ENCODE results near the gene GNG4.

GNG4 gene

GRCh38 chr1:235504494-235505222 is 144.9 kb downstream of the GNG4 start:
- H3K27me3 ChIP-seq (ENCODE audit: control insufficient read depth, insufficient read depth, low read length) = no peaks in the 10 kb centered on the region
- peaks cover 2% of the 10 kb centered on the region for H3K4me1 ChIP-seq (ENCODE audit: control insufficient read depth, insufficient read depth, low read length)
- no peaks in the 10 kb centered on the region for H3K36me3 ChIP-seq (ENCODE audit: control insufficient read depth, insufficient read depth, low read length)
- H3K9ac ChIP-seq (ENCODE audit: low read depth, low read length) = peak overlapping the region; percentile 70
- peak overlapping the region; percentile 87 for H3K4me3 ChIP-seq (ENCODE audit: low read depth, low read length)
- no peaks in the 10 kb centered on the region for H3K9me3 ChIP-seq (ENCODE audit: control insufficient read depth, insufficient read depth, low read length)

- Histone ChIP-seq H3K9me3 (ENCODE audit: control insufficient read depth, insufficient read depth, low read length) (no peaks in the 10 kb centered on the region), H3K9ac (ENCODE audit: low read depth, low read length) (peak within 1 kb of the TSS; percentile 70), H3K4me1 (ENCODE audit: control insufficient read depth, insufficient read depth, low read length) (peaks cover 2% of the 10 kb centered on the region), H3K4me3 (ENCODE audit: low read depth, low read length) (peak within 1 kb of the TSS; percentile 87), H3K27me3 (ENCODE audit: control insufficient read depth, insufficient read depth, low read length) (no peaks in the 10 kb centered on the region), H3K36me3 (ENCODE audit: control insufficient read depth, insufficient read depth, low read length) (no peaks in the 10 kb centered on the region)
Observed at GRCh38 chr1:235504122-235504493, 145.5 kb downstream of the GNG4 start, which contains the start of gene B3GALNT2. B3GALNT2 (minus strand) TSS chr1:235504452; CDS start chr1:235504252, 200 bp downstream.

GRCh38 chr1:235503403-235504121 is 146.0 kb downstream of the GNG4 start:
- peaks cover 2% of the 10 kb centered on the region for H3K4me1 ChIP-seq (ENCODE audit: control insufficient read depth, insufficient read depth, low read length)
- no peaks in the 10 kb centered on the region for H3K9me3 ChIP-seq (ENCODE audit: control insufficient read depth, insufficient read depth, low read length)
- no peaks in the 10 kb centered on the region for H3K27me3 ChIP-seq (ENCODE audit: control insufficient read depth, insufficient read depth, low read length)
- H3K9ac ChIP-seq (ENCODE audit: low read depth, low read length) = peak overlapping the region; percentile 12
- H3K4me3 ChIP-seq (ENCODE audit: low read depth, low read length) = peak overlapping the region; percentile 75
- H3K36me3 ChIP-seq (ENCODE audit: control insufficient read depth, insufficient read depth, low read length) = no peaks in the 10 kb centered on the region

- Histone ChIP-seq H3K4me3 (ENCODE audit: low read depth, low read length) (peak overlapping the region; percentile 75), H3K9ac (ENCODE audit: low read depth, low read length) (no peak overlapping the region), H3K27me3 (ENCODE audit: control insufficient read depth, insufficient read depth, low read length) (no peaks in the 10 kb centered on the region), H3K36me3 (ENCODE audit: control insufficient read depth, insufficient read depth, low read length) (no peaks in the 10 kb centered on the region), H3K4me1 (ENCODE audit: control insufficient read depth, insufficient read depth, low read length) (peaks cover 2% of the 10 kb centered on the region), H3K9me3 (ENCODE audit: control insufficient read depth, insufficient read depth, low read length) (no peaks in the 10 kb centered on the region)
Observed at GRCh38 chr1:235502601-235503402, 146.8 kb downstream of the GNG4 start.

- Histone ChIP-seq H3K36me3 (ENCODE audit: control insufficient read depth, insufficient read depth, low read length) (no peaks in the 10 kb centered on the region), H3K9me3 (ENCODE audit: control insufficient read depth, insufficient read depth, low read length) (no peaks in the 10 kb centered on the region), H3K4me1 (ENCODE audit: control insufficient read depth, insufficient read depth, low read length) (peaks cover 2% of the 10 kb centered on the region), H3K9ac (ENCODE audit: low read depth, low read length) (no peak overlapping the region), H3K27me3 (ENCODE audit: control insufficient read depth, insufficient read depth, low read length) (no peaks in the 10 kb centered on the region), H3K4me3 (ENCODE audit: low read depth, low read length) (no peak overlapping the region)
Observed at GRCh38 chr1:235500971-235501540, 148.5 kb downstream of the GNG4 start.

Measured in iPS-15b (cell line).